Body of pancreas (tissue), 4 donors: ENCODE data around the gene CMTM7. TPM values are rescaled to one million over a fixed set of nuclear protein-coding genes. Genes with fewer than 3 reads are reported as not detected.

Source experiments
- ATAC-seq: fragments of 150-250 bp; one replicate; pipeline ENCODE4 v1.9.1; 2016
- DNase-seq, 4 donors: peaks; one replicate each; pipeline ENCODE4 v3.0.0-alpha.2; 2019
- H3K27ac ChIP-seq, 4 donors: fragments of 200-600 bp; sonication (generic); 1 replicate in 3 of 4; 2 replicates in 1 of 4; pipeline versions ENCODE4 v1.5.1 to v1.6.1; 2016 to 2019; ENCODE audit warnings: mild to moderate bottlenecking in 1 of 4, mixed read lengths in 1 of 4, moderate library complexity in 1 of 4
- H3K27me3 ChIP-seq, 2 donors: fragments of 200-600 bp; sonication (generic); one replicate each; pipeline ENCODE4 v1.6.0; 2016; ENCODE audit warnings: mild to moderate bottlenecking in 1 of 2
- H3K36me3 ChIP-seq, 2 donors: fragments of 200-600 bp; sonication (generic); replicated peaks in 1 of 2; 2 replicates each; pipeline ENCODE4 v1.5.1; 2016; ENCODE audit warnings: low read depth in 2 of 2; ENCODE audit not compliant: insufficient read depth in 1 of 2
- H3K4me1 ChIP-seq: fragments of 200-600 bp; sonication (generic); one replicate; pipeline ENCODE4 v1.6.0; 2016
- H3K4me3 ChIP-seq, 2 donors: fragments of 200-600 bp; sonication (generic); 1 replicate in 1 of 2; 2 replicates in 1 of 2; pipeline ENCODE4 v1.5.1; 2016 to 2019
- H3K9me3 ChIP-seq, 3 donors: fragments of 200-600 bp; sonication (generic); 1 replicate in 2 of 3; 2 replicates in 1 of 3; pipeline ENCODE4 v1.5.1; 2016
- CTCF ChIP-seq, 7 experiments: fragments of 450-650 bp in 4 of 7; fragments of 200-600 bp in 3 of 7; sonication (generic) in 3 of 7; IDR thresholded peaks; one replicate each; pipeline ENCODE4 v1.5.1; 2016 to 2019; ENCODE audit warnings: antibody characterized with exemption in 7 of 7
- POLR2A ChIP-seq, 3 donors: fragments of 450-650 bp; IDR thresholded peaks; one replicate each; pipeline ENCODE4 v1.6.1; 2016; ENCODE audit warnings: antibody characterized with exemption in 3 of 3, mild to moderate bottlenecking in 2 of 3
- WGBS, 2 donors: methylation state at CpG; one replicate each; pipeline ENCODE4 v1.1.5; 2017; 5-methylcytosine and 5-hydroxymethylcytosine counted together
- intact Hi-C: fragments of 100-400 bp; cut with DNase I; formaldehyde crosslinking; loops from one replicate; pipeline ENCODE4 v1.15.1; 2023
- total RNA-seq, 2 donors: library from RNA; depleted of rRNA; stranded (reverse); fragments of >200 nt; gene quantifications; one replicate each; pipeline ENCODE4 v1.1.0, GENCODE V29; 2016

Gene CMTM7
- total RNA-seq, 2 donors from 2014 or later = 23.3 to 51.1 TPM

- H3K9me3 ChIP-seq = no peaks in the 10 kb centered on the region
- no peak overlapping the region for H3K27ac ChIP-seq
- intact Hi-C loops = no loop called here
- DNase-seq (no peak), ATAC-seq (no peak)
- H3K27me3 ChIP-seq = no peaks in the 10 kb centered on the region
- H3K36me3 ChIP-seq = no peaks in the 10 kb centered on the region
- H3K4me3 ChIP-seq = no peak overlapping the region
- 62 to 69% methylated on average over 3 of the region's 3 CpGs for WGBS, 2 donors
- peaks cover 18% of the 10 kb centered on the region for H3K4me1 ChIP-seq
- TF ChIP-seq POLR2A (IDR thresholded peaks at IDR 0.05) (no peak), CTCF (IDR thresholded peaks at IDR 0.05) (no peak)
Observed at GRCh38 chr3:32498992-32499391, 107.3 kb downstream of the CMTM7 start.

- ATAC-seq (no peak), DNase-seq (no peak)
- WGBS, 2 donors = 71 to 79% methylated on average over 2 of the region's 2 CpGs
- TF ChIP-seq POLR2A (IDR thresholded peaks at IDR 0.05) (no peak), CTCF (IDR thresholded peaks at IDR 0.05) (no peak)
- H3K27me3 ChIP-seq = no peaks in the 10 kb centered on the region
- no peaks in the 10 kb centered on the region for H3K36me3 ChIP-seq
- H3K27ac ChIP-seq = no peak overlapping the region
- no peaks in the 10 kb centered on the region for H3K9me3 ChIP-seq
- H3K4me1 ChIP-seq = peaks cover 18% of the 10 kb centered on the region
- intact Hi-C loops = no loop called here
- no peak overlapping the region for H3K4me3 ChIP-seq
Observed at GRCh38 chr3:32499585-32499984, 107.9 kb downstream of the CMTM7 start.

GRCh38 chr3:32500231-32500630 lies 108.6 kb downstream of the CMTM7 start:
- H3K27ac ChIP-seq = no peak overlapping the region
- no peaks in the 10 kb centered on the region for H3K27me3 ChIP-seq
- intact Hi-C loops = no loop called here
- DNase-seq = no peak
- TF ChIP-seq POLR2A (IDR thresholded peaks at IDR 0.05) = no peak
- TF ChIP-seq CTCF (IDR thresholded peaks at IDR 0.05) = no peak
- ATAC-seq = no peak
- 67 to 70% methylated on average over 2 of the region's 2 CpGs for WGBS, 2 donors
- no peaks in the 10 kb centered on the region for H3K9me3 ChIP-seq
- peaks cover 18% of the 10 kb centered on the region for H3K4me1 ChIP-seq
- no peaks in the 10 kb centered on the region for H3K36me3 ChIP-seq
- no peak overlapping the region for H3K4me3 ChIP-seq

GRCh38 chr3:32500880-32501782 lies 109.5 kb downstream of the CMTM7 start:
- no peaks in the 10 kb centered on the region for H3K27me3 ChIP-seq
- H3K9me3 ChIP-seq = no peaks in the 10 kb centered on the region
- H3K36me3 ChIP-seq = no peaks in the 10 kb centered on the region
- 73 to 79% methylated on average over 25 of the region's 25 CpGs for WGBS, 2 donors
- intact Hi-C loops = no loop called here
- DNase-seq = no peak
- ATAC-seq = no peak
- H3K4me1 ChIP-seq = peaks cover 18% of the 10 kb centered on the region
- TF ChIP-seq CTCF (IDR thresholded peaks at IDR 0.05) = no peak
- no peak overlapping the region for H3K4me3 ChIP-seq
- peak overlapping the region in 2 of 4 donors; percentile 66 to 96 for H3K27ac ChIP-seq

- intact Hi-C loops = no loop called here
- Histone ChIP-seq H3K9me3 (no peaks in the 10 kb centered on the region), H3K27me3 (no peaks in the 10 kb centered on the region), H3K4me3 (peak overlapping the region; percentile 40 to 62), H3K36me3 (no peaks in the 10 kb centered on the region), H3K4me1 (peaks cover 18% of the 10 kb centered on the region), H3K27ac (peak overlapping the region; percentile 66 to 96 (median 88))
- 10 to 12% methylated on average over 4 of the region's 4 CpGs for WGBS, 2 donors
- DNase-seq = no peak
- no peak for ATAC-seq
- TF ChIP-seq CTCF (IDR thresholded peaks at IDR 0.05) (no peak), POLR2A (IDR thresholded peaks at IDR 0.05) (no peak)
Observed at GRCh38 chr3:32501783-32502117, 110.1 kb downstream of the CMTM7 start.
